Endometrium (tissue), 2 donors: ENCODE data around the gene RIMS1.

Source experiments
- FAIRE-seq: peaks from 2 replicates; lab custom pipeline; 2012; peaks lifted over from hg19 to GRCh38; lab: Jason Lieb, UNC
- donor health status: control.
- donor health status: control.

RIMS1 gene, protein sequence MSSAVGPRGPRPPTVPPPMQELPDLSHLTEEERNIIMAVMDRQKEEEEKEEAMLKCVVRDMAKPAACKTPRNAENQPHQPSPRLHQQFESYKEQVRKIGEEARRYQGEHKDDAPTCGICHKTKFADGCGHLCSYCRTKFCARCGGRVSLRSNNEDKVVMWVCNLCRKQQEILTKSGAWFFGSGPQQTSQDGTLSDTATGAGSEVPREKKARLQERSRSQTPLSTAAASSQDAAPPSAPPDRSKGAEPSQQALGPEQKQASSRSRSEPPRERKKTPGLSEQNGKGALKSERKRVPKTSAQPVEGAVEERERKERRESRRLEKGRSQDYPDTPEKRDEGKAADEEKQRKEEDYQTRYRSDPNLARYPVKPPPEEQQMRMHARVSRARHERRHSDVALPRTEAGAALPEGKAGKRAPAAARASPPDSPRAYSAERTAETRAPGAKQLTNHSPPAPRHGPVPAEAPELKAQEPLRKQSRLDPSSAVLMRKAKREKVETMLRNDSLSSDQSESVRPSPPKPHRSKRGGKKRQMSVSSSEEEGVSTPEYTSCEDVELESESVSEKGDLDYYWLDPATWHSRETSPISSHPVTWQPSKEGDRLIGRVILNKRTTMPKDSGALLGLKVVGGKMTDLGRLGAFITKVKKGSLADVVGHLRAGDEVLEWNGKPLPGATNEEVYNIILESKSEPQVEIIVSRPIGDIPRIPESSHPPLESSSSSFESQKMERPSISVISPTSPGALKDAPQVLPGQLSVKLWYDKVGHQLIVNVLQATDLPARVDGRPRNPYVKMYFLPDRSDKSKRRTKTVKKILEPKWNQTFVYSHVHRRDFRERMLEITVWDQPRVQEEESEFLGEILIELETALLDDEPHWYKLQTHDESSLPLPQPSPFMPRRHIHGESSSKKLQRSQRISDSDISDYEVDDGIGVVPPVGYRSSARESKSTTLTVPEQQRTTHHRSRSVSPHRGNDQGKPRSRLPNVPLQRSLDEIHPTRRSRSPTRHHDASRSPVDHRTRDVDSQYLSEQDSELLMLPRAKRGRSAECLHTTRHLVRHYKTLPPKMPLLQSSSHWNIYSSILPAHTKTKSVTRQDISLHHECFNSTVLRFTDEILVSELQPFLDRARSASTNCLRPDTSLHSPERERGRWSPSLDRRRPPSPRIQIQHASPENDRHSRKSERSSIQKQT (N-terminal part only)

DNA sequence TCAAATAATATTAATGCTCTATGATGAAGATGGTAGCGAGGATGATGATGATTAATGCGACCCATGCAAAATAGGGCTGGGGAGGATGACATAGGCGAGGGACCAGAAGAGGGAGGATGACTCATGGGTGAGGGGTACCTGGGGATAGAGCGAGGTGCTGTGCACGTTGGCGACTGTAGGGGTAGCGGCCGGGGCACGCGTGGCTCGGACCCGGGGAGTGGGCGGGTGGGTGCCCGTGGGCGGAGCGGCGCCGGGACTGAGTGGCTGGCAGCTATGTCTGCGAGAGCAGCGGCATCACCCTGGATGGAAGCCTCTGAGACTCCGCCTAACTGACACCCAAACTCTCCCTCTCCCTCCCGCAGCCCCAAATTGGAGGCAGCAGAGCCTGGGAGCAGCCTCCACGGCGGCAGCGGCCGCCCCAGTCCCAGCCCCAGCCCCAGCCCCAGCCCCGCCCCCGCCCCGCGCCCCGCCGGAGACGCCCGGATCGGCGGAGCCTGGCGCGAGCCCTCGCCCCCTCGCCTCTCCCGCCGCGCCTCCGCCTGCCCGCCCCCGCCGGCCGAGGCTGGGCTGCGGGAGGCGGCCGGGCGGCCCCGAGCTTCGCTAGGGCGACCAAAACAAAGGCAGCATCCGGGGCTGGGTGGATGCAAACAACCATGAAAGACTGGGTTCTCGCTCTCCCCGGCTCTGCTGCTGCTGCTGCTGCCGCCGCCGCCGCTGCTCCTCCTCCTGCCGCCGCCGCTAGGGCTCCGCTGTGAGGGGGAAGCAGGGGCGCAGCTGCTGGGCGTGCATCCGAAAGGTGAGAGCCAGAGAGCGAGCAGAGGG lies at the start of gene RIMS1:
Gene RIMS1 (plus strand): TSS at position 367 of the 822 bp plus-strand sequence. CDS start 474 bp downstream, outside the sequence.
- no peak for FAIRE-seq

DNA sequence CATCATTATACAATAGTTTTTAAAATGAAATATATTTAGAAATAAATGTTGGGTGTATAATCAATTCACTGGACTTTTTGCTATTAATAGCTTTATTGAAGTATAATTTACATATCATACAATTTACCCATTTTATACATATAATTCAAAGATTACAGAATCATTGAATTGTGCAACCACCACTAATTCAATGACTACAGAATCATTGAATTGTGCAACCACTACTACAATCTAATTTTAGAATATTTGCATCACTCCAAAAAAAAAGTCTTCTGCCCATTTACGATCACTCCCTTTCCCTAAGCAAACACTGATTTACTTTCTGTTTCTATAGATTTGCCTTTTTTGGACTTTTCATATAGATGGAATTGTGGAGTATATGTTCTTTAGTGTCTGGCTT lies 35.1 kb upstream of the RIMS1 start:
- FAIRE-seq, result no peak

DNA sequence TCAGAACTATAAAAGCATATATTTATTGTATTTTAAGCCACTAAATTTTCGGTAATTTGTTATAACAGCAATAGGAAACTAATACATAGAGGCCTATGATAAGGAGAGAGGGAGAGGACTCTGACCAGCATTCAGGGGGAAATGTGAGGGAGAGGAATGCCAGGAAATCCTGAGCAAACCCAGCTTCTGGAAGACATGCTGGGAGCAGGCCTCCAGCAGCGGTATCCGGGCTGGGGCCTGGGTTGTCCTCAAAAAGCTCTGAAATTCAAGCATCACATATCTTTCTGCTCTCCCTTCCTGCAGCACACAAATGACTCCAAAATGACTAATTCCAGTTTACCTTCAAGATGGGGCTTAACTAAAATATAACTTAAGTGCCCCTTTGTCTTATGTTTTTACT lies 33.4 kb upstream of the RIMS1 start:
- no peak for FAIRE-seq

DNA sequence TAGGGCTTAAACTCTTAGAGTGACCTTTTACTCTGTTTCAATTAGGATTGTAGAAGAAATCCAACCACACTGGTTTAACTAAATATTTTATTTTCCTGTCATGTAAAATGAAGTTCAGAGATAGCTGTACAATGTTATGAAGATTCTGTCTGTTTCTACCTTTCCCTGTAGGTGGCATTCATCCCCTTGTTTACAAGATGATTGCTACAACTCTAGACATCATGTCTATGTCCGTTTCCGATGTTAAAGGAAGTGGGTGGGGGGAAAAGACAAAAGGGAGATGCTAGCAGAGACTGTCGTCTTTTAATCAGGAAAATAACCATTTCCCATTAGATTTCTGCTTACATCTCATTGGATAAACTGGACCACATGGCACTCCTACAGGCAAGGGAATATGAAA lies 30.9 kb upstream of the RIMS1 start:
- FAIRE-seq, result no peak

DNA sequence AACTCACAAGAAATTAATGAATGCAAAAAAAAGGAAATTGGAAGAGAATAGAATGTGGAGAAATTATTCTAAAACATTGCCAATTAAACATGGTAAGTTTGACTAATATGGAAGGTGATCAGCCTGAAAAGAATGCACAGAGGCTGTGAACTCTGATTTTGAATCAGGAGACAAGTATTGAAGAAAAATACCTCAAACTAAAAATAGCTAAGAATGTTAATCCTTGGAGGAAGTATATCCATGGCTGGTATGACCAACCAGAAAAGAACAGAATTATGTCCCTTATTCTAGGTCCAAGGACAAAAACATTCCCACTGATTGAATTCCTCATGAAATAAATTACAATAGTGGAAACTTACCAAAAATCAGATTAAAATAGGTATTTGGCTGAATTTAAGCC lies 7.3 kb upstream of the RIMS1 start:
- FAIRE-seq, result no peak

DNA sequence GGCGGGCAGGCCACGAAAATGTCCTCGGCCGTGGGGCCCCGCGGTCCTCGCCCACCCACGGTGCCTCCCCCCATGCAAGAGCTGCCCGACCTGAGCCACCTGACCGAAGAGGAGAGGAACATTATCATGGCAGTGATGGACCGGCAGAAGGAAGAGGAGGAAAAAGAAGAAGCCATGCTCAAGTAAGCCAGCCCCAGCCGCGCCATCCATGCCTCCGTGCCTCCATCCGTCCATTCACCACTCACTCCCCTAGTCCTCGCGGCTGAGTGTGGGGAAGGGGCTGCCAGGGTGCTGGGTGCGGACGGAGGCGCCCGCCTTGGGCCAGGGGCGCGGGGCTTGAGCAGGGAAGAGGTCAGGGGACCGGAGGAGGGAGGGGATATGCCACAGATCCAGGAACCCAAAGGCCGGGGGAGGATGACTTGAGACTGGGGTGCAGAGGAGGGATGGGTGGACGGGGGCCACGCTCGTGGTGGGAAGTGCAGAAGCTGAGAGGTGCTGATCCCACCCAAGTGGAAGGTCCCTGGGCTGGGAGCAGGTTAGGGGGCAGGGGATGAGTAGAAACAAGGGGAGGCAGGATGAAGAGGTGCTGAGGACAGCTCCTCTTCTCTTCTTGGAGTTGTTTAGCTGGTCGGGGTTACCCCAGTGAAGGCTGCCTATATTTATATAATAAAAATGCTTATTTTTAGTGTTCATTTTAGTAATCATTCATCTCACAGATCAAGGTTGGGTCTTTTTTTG lies 825 bp downstream of the RIMS1 start:
- no peak for FAIRE-seq

DNA sequence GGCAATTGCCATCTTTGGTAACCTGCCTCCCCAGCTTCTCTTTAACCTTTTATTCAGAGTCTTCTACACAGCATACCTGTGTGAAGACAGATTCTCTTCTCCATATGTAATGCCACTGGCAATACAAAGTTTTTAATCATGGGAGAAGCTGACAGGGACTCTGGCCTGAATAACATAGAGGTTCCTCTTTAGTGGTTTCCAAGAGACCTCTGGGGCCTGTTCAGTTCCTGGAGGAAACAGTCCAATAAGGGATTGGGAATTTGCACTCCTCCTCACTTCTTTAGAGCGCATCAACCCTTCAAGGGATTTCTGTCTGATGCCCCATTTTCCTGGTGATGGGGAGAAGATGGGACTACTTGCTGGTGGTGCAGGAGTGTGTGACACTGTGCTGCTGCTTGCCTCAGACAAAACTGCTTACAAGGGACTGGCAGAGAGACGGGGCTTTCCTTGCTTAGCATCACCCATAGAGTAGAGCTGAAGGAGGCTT lies 1.4 kb downstream of the RIMS1 start:
- no peak for FAIRE-seq

DNA sequence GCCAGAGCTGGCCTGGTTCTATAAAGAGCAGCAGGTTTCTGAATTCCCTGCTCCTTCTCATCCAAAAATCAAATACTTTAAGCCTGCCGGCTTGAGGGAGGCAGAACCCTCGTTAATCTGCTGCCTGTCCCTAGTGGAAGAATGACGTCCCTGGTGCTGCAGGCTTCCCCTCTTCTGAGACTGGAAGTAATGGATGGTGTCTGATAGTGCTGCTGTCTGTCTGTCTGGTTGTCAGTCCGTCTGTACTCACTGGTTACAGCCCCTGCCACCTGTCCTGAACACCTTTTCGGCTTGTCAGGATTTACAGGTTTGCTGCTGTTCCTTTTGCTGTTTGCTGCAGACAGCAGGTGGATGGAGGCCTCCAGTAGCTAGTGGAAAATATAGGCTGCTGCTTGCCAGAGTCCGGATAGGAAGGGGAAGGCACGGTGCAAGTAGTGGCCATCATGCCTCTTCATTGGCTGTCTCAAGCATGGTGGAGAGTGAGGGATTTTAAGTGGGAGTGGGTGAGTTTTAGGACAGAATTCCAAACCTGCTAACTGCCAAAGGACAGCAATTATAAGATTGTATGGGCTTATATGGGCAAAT lies 2.5 kb downstream of the RIMS1 start:
- FAIRE-seq, result no peak

DNA sequence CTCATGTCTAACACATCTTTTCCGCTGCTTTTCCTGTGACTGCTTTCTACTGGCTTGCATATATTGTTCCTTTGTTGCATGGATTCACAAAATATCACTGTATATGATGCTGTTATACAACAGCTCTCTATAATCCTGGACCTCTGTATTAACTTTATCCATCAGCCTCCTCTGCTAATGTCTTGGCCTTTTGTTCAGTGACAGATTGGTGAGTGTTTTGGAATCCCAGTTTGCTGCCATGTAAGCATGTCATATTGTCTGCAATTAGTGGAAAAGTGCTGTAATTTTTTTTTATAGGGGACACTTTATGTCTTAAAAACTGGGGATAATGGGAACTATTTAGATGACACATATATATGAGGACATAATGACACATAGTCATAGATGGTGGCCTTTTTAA lies 3.0 kb downstream of the RIMS1 start:
- no peak for FAIRE-seq

DNA sequence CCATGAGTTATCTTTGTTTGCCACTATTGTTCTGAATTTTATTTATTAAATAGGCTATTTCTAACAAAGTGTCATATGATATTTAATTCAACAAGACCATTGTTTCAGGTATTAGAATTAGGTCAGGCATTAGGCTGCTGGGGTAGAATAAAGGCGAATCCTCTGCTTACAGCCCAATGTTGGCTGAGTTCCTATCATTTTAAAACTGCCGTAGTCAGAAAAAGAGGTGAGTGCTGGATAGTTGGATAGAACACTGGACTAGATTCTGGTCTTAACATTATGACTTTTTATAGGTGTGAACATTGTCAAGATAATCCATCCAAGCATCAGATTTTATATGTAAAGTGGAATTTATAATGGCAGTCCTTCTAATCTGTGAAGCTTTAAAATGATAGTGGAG lies 6.3 kb downstream of the RIMS1 start:
- no peak for FAIRE-seq

DNA sequence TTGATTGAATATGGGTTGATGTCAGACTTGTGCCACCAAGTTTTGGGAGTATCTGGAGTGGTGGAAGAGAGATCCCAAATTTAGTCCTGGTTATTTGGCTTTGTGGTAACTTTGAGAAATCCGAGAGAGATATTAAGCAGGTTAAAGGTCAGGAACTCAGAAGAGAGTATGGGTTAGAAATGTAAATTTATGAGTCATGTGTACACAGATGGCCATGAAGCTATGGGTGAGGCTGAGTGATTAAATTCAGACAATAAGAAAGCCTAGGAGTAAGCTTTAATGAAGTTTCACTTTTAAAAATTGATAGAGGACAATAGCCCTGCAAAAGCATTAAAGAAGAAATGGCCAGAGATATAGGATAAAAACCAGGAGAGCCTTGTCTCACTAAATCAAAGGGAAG lies 14.3 kb downstream of the RIMS1 start:
- no peak for FAIRE-seq

DNA sequence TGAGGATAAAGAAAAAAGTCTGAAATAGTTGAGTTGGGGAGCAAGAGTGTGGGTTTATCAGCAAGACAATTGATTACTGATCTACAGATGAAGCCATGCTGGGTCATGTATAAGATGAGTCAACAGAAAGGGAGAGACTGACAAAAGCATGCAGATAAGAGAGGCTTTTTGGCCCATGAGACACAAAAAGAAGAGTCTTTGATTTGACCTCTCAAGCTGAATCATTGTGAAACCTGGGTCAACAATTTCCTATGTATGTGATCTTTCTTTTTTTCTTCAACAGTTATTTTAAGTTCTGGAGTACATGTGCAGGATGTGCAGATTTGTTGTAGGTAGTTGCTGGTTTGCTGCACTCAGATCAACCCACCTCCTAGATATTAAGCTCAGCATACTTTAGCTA lies 15.9 kb downstream of the RIMS1 start:
- FAIRE-seq, result no peak

DNA sequence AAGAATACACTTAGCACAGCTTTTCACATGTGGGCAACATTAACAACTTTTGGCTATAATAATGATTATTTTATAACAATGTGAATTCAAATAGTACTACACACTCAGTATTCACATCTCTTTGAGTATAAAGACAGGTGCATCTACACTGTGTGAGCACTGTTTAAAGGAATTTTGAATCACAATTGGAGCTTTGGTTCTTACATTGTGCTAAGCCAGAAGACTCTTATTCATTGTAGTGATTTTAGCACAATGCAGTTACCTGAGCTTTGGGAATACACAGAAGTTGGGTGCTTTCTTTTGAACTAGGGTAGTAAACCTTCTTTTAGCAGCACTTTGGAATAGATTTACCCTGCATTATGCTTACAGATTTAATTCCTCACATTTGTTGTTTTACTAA lies 20.5 kb downstream of the RIMS1 start:
- no peak for FAIRE-seq

DNA sequence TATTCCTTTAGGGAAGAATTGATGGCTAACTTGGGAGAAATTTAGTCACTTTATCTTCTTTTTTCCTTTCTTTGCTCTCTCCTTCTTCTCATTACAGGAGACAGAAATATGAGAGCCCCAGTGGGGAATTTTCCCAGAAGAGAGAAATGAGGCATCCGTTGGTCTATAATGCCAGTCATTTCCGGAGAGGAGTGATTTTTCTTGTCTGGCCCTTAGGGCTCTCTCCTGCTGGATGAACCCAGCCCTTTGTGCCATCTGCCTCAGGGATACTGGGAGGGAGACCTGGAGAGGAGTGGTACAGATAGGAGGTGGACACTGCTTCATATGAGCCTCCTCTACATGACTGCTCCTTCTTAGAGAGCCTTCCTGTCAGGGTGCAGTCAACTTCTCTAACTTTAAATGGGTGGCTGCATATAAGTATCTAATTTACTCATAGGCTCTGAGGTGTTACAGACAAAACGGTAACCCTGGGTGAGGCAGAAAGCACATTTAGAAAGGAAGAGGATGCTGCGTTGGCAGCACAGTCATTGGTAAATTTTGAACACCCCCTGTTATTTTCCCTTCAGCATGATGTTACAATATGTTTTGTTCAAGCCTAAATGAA lies 21.9 kb downstream of the RIMS1 start:
- no peak for FAIRE-seq

DNA sequence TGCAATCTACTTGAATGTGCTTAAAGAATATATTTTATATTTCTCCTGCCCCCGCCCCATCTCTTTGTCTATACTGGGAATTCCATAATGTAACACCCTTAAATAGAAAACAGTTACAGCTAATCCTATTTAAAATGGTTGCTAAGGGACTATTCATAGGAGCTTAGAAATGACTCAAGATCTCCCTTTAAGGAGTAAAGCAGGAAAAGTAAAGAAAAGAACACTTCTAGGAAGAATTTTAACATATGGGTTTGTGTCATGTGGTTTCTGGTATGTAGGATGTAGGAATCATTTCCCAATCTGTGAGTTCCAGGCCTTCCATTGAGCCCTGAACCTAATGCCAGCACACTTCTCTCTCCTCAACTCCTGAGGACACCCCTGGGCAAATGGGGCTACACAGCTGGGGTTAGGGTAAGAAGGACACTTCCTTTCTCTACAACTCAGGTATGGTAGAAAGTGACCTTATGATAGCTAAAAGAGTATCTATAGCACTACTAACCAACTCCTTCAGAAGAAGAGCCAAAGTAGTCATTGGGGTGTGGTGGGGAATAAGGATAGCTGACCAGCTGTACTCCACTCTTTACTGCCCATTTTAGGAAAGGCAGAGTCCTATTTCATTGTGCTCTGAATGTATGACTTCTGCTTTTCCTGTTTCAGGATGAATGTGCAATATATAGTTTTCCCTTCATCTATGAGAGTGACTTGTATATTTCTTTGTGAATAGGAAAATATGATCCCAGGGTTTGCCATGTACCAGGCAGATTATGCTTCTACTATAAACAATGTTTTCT lies 27.3 kb downstream of the RIMS1 start:
- no peak for FAIRE-seq

DNA sequence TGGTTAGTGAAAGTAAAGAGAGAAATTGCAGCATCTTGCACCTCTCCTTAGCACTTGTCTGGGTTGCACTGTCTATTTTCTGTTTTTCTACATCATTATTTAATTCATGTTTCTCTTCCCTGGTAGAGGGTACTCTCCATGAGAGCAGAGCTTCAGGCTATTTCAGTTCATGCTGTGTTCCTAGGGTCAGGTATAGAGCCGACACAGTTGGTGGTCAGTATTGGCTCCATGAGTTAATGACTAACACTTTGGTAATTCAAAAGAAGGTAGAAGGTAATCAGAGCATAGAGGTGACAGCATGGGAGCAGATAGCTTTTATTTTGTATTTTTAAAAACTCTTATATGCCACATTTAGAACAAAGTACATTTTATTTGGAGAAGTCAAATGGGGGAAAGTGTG lies 42.7 kb downstream of the RIMS1 start:
- no peak for FAIRE-seq

DNA sequence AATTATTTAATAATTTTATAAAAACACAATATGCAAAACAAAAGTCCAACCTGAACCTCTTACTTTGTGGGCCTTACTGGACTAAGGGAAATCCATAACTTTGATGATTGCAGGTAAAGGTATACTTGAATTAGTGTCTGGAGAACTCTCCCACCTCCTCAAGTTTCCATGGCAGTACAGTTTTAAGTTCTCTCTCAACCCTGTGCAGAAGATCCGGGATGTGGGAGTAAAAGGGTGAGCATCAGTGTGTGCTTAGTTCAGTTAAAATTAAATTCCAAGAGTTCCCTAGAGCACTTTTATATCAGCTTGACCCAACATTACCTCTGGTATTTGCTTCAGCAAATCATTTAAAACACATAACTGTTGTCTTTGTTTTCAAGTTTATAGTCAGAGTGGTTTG lies 47.5 kb downstream of the RIMS1 start:
- FAIRE-seq, result no peak

DNA sequence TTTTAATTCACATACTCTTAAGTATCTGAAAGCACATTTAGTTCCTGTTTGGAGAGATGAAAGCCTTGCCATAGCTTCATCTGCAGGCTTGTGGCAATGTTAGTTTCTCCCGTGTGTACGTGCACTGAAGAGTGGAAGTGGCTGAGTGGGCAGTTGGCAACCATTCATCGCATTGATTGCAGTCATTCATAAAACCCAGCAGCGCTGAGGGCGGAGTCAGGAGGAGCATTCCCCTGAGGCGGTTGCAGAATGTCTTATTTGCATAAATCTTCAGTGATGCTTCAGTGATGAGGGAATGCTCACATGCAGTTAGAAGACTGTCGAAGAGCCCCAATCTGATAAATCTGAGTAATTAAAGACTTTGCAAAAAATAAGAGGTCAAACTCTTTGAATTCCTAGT lies 79.1 kb downstream of the RIMS1 start:
- FAIRE-seq, result no peak

DNA sequence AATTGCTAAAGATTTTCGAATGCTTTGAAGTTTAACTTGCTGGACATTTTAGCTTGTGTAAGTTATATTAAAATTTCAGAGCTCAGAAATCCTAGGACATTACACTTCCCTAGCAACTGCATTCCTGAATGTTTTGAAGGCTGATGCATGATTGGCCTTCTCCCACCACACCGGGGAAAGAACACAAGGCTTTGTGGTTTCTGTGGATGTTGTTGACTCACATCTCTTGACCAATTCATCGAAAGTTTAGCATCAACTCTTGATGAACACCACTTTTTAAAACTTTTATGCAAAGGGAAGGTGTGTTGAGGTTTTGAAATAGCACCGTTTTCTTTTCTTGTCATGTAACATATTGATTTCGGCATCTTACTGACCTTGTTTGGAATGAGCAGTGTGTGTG lies 81.1 kb downstream of the RIMS1 start:
- no peak for FAIRE-seq
